ENCODE data around the gene DOCK8. TPM values are rescaled to one million over a fixed set of nuclear protein-coding genes. Genes with fewer than 3 reads are reported as not detected.
A peak's percentile ranks its signal among the peaks of the same experiment; 100 is the strongest.

The DOCK8 gene
- total RNA-seq, 1 experiment from 2014 or later, result 2.2 TPM

DNA sequence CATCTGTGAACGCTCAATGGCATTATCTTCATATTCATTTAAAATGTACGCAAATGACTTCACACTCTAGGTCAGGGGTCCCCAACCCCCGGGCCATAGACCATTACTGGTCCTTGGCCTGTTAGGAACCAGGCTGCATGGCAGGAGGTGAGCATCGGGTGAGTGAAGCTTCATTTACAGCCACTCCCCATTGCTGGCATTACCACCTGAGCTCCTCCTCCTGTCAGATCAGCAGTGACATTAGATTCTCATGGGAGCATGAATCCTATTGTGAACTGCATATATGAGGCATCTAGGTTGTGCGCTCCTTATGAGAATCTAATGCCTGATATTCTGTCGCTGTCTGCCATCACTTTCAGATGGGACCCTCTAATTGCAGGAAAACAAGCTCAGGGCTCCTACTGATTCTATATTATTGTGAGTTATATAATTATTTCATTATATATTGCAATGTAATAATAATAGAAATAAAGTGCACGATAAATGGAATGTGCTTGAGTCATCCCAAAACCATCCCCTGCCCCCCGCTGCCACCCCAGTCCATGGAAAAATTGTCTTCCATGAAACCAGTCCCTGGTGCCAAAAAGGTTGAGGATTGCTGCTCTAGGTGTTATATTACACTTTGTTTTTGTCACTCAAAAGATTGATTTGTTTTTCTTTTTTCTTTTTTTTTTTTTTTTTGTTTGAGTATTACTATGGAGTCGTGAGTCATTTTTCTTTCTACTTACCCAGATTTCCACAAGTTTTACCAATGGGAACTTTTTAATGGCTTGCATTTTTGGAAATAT is 127.2 kb downstream of the DOCK8 start:
- Histone ChIP-seq H3K27me3 (no peaks in the 10 kb centered on the region), H3K9me3 (replicated peaks) (no peaks in the 10 kb centered on the region), H3K4me1 (peaks cover 21% of the 10 kb centered on the region), H3K4me3 (no peak overlapping the region), H3K27ac (no peak overlapping the region), H3K36me3 (no peaks in the 10 kb centered on the region)
- DNase-seq, result no peak

GRCh38 chr9:343773-344172 is 129.1 kb downstream of the DOCK8 start:
- DNase-seq, result no peak
- no peaks in the 10 kb centered on the region for H3K27me3 ChIP-seq
- H3K9me3 ChIP-seq (replicated peaks), result no peaks in the 10 kb centered on the region
- no peak overlapping the region for H3K27ac ChIP-seq
- H3K4me3 ChIP-seq, result no peak overlapping the region
- H3K36me3 ChIP-seq, result no peaks in the 10 kb centered on the region
- peaks cover 31% of the 10 kb centered on the region for H3K4me1 ChIP-seq

- H3K27ac ChIP-seq, result peak overlapping the region; percentile 62
- H3K36me3 ChIP-seq, result no peaks in the 10 kb centered on the region
- peak overlapping the region; percentile 9 for H3K4me3 ChIP-seq
- peak; percentile 85 to 93 for DNase-seq
- peaks cover 35% of the 10 kb centered on the region for H3K4me1 ChIP-seq
- no peaks in the 10 kb centered on the region for H3K9me3 ChIP-seq (replicated peaks)
- no peaks in the 10 kb centered on the region for H3K27me3 ChIP-seq
Observed at GRCh38 chr9:346111-346571, 131.5 kb downstream of the DOCK8 start.

DNA sequence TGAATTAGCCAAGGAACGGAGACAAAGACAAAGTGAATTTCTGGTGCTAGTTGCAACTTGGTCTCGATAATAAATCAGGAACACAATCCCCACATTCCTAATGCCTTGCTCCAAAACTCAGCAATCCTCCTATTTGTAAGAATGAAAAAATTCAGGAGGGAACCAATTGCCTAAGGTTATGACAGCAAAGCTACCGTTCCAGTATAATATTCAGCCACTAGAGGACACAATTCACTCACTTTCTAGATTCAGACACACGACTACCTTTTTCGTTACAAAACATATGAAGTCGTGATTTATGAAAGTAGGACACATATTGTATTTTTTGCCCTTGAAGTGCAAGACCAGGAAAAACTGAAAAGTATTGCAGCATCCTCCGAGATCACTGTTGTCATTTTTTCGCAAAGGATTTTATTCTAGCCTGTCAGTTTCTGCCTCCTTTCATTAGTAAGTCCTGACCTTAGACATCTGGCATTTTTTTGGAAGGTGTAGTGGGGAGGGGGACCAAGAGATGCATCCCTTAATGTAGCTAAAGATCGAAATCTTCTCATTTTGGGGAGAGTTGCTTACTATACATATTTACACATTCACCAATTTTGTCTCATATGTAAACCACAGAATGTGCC is 133.1 kb downstream of the DOCK8 start:
- Histone ChIP-seq H3K27me3 (no peaks in the 10 kb centered on the region), H3K4me1 (peaks cover 35% of the 10 kb centered on the region), H3K9me3 (replicated peaks) (no peaks in the 10 kb centered on the region), H3K36me3 (no peaks in the 10 kb centered on the region), H3K4me3 (no peak overlapping the region), H3K27ac (no peak overlapping the region)
- DNase-seq, result peak in 1 of 2 experiments; percentile 73

GRCh38 chr9:350384-350783 is 135.7 kb downstream of the DOCK8 start:
- no peaks in the 10 kb centered on the region for H3K9me3 ChIP-seq (replicated peaks)

DNA sequence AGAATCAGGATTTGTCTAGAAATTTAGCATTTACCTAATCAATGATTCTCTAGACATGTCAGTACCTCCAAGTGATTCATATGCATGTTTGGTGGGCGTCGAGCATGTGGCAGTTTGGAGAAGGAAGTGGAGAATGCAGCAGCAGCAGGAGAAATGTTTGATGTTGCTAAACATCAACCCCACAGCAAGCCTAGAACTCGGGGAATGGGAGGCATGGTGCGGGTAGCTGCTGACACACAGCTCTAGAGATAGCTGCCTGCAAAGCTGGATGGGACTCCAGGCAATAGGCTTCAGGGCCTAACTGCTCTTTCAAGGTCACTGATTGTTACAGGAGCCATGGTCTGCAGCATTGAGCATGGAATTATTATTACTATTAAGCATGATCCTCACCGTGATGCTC is 137.3 kb downstream of the DOCK8 start:
- no peaks in the 10 kb centered on the region for H3K36me3 ChIP-seq
- DNase-seq, result no peak
- no peaks in the 10 kb centered on the region for H3K27me3 ChIP-seq
- H3K4me3 ChIP-seq, result no peak overlapping the region
- H3K4me1 ChIP-seq, result peaks cover 12% of the 10 kb centered on the region
- no peak overlapping the region for H3K27ac ChIP-seq
- H3K9me3 ChIP-seq (replicated peaks), result no peaks in the 10 kb centered on the region

More at GRCh38 chr9:350384-350783, 135.7 kb downstream of the DOCK8 start:
- no peak overlapping the region for H3K27ac ChIP-seq
- DNase-seq, result no peak
- H3K4me1 ChIP-seq, result peaks cover 23% of the 10 kb centered on the region
- no peaks in the 10 kb centered on the region for H3K36me3 ChIP-seq
- H3K27me3 ChIP-seq, result no peaks in the 10 kb centered on the region
- H3K4me3 ChIP-seq, result no peak overlapping the region

- 0 out of 2 replicates have a peak, but pooled peaks cover 4% of the 10 kb centered on the region for H3K4me1 ChIP-seq
- H3K27me3 ChIP-seq, result no peaks in the 10 kb centered on the region
Observed at GRCh38 chr9:353077-353476, 138.4 kb downstream of the DOCK8 start.

DNA sequence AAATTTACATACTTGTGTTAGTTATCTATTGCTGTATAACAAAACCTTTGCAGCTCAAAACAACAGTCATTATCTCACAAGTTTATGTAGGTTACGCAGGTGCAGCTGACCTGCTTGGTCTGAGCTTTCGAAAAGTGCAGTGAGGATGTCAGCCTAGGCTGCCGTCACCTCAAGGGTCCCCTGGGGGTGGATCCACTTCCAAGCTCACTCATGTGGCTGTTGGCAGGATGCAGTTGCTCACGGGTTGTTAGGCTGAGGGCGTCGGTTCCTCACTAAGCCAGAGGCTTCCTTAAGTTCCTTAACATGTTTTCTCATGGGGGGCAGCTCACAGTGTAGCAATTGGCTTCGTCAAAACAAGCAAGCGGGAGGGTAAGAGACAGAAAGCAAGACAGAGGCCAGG is 139.8 kb downstream of the DOCK8 start:
- DNase-seq, result no peak
- Histone ChIP-seq H3K27me3 (no peaks in the 10 kb centered on the region), H3K4me3 (no peak overlapping the region), H3K27ac (no peak overlapping the region), H3K4me1 (no peaks in the 10 kb centered on the region), H3K9me3 (replicated peaks) (no peaks in the 10 kb centered on the region), H3K36me3 (no peaks in the 10 kb centered on the region)

More at GRCh38 chr9:353077-353476, 138.4 kb downstream of the DOCK8 start:
- H3K9me3 ChIP-seq (replicated peaks), result no peaks in the 10 kb centered on the region
- H3K36me3 ChIP-seq, result no peaks in the 10 kb centered on the region
- DNase-seq, result no peak
- H3K27ac ChIP-seq, result no peak overlapping the region
- H3K4me3 ChIP-seq, result no peak overlapping the region

GRCh38 chr9:357560-357959 is 142.9 kb downstream of the DOCK8 start:
- Histone ChIP-seq H3K9me3 (replicated peaks) (no peaks in the 10 kb centered on the region), H3K4me3 (no peak overlapping the region), H3K4me1 (no peaks in the 10 kb centered on the region), H3K27me3 (no peaks in the 10 kb centered on the region), H3K27ac (no peak overlapping the region), H3K36me3 (no peaks in the 10 kb centered on the region)
- no peak for DNase-seq

- Histone ChIP-seq H3K27me3 (no peaks in the 10 kb centered on the region), H3K27ac (no peak overlapping the region), H3K4me1 (peaks cover 7% of the 10 kb centered on the region), H3K36me3 (no peaks in the 10 kb centered on the region), H3K9me3 (replicated peaks) (no peaks in the 10 kb centered on the region), H3K4me3 (no peak overlapping the region)
- DNase-seq, result no peak
Observed at GRCh38 chr9:362561-363273, 148.1 kb downstream of the DOCK8 start.

GRCh38 chr9:363274-363612 is 148.6 kb downstream of the DOCK8 start:
- no peak for DNase-seq
- Histone ChIP-seq H3K4me1 (peaks cover 7% of the 10 kb centered on the region), H3K27me3 (no peaks in the 10 kb centered on the region), H3K27ac (no peak overlapping the region), H3K9me3 (replicated peaks) (no peaks in the 10 kb centered on the region), H3K36me3 (no peaks in the 10 kb centered on the region), H3K4me3 (no peak overlapping the region)

DNA sequence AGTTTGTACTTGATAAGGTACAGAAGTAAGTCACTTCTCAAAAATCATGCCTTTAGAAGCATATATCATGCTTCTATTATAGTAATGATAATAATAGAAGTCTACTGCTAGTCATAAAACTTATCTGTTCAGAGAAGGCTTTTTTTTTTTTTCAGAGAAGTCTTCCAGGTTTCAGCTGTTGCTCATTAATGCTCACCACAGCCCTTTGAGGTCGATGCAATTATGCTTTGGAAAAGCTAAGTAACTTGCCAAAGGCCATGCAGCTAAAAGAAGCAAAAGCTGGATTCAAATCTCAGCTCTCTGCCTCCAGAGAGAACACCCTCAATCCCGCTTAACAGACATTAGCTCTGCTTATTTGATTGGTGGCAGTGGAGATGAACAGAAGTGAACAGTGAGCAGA is 150.8 kb downstream of the DOCK8 start:
- Histone ChIP-seq H3K4me1 (peaks cover 19% of the 10 kb centered on the region), H3K27ac (no peak overlapping the region), H3K36me3 (no peaks in the 10 kb centered on the region), H3K4me3 (no peak overlapping the region), H3K9me3 (replicated peaks) (no peaks in the 10 kb centered on the region), H3K27me3 (no peaks in the 10 kb centered on the region)
- DNase-seq, result peak; percentile 26 to 52

- Histone ChIP-seq H3K36me3 (no peaks in the 10 kb centered on the region), H3K27me3 (no peaks in the 10 kb centered on the region), H3K9me3 (replicated peaks) (no peaks in the 10 kb centered on the region), H3K27ac (no peak overlapping the region), H3K4me1 (peaks cover 30% of the 10 kb centered on the region), H3K4me3 (no peak overlapping the region)
- no peak for DNase-seq
Observed at GRCh38 chr9:366620-367019, 152.0 kb downstream of the DOCK8 start.

DNA sequence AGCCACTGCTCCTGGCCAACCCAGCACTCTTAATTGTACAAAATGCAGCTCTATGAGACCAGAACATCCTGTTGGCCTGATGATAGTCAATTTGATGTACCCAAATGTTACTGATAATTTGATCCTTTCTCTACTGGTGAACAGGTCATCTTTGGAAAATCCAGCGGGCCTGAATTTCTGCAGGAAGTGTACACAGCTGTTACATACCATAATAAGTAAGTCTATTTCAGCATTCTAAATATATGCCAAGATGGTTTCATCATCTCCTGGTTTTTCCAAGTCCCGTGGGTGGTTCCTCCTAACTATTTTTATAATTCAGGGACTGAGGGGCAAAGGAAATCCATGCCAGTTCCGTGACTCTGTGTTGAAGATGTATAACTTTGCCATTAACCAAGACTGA is 155.4 kb downstream of the DOCK8 start:
- no peaks in the 10 kb centered on the region for H3K9me3 ChIP-seq (replicated peaks)
- H3K27me3 ChIP-seq, result no peaks in the 10 kb centered on the region
- peak; percentile 30 to 52 for DNase-seq
- H3K36me3 ChIP-seq, result no peaks in the 10 kb centered on the region
- no peak overlapping the region for H3K4me3 ChIP-seq
- peak overlapping the region; percentile 66 for H3K27ac ChIP-seq
- H3K4me1 ChIP-seq, result peaks cover 60% of the 10 kb centered on the region

DNA sequence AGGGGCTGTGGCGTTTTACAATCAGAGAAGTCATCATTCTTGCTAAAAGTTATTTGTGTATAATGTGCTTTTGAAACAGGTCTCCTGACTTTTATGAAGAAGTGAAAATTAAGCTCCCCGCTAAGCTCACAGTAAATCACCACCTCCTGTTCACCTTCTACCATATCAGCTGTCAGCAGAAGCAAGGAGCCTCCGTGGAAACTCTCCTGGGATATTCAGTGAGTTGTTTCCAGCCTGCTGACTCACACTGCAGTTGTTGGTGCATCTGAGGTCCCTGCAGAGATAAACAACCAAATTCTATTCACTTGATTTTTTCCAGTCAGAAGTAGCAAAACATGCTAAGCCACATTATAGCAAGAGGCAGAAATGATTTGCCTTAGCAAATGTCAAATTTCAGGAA is 156.7 kb downstream of the DOCK8 start:
- H3K9me3 ChIP-seq (replicated peaks), result no peaks in the 10 kb centered on the region
- DNase-seq, result peak; percentile 59 to 74
- H3K27ac ChIP-seq, result peak overlapping the region; percentile 66
- no peaks in the 10 kb centered on the region for H3K27me3 ChIP-seq
- H3K36me3 ChIP-seq, result no peaks in the 10 kb centered on the region
- no peak overlapping the region for H3K4me3 ChIP-seq
- peaks cover 59% of the 10 kb centered on the region for H3K4me1 ChIP-seq
